ENCODE results near the gene KIR3DL3.
"Not testable (repeated sequence)": the region's sequence is repeated elsewhere in the genome, so short reads cannot be mapped to it uniquely, and the experiment has no call there.

KIR3DL3 gene

GRCh38 chr19:54709212-54709948 is 14.9 kb upstream of the KIR3DL3 start:
- H3K4me3 ChIP-seq (ENCODE audit: low read depth, low read length) = no peak overlapping the region
- no peak for TF ChIP-seq CTCF (IDR thresholded peaks at IDR 0.05; ENCODE audit: insufficient read depth, low read depth, low read length, missing control alignments)
- no peak for DNase-seq (ENCODE audit: low read depth)

- not testable (repeated sequence) for DNase-seq (ENCODE audit: low read depth); H3K4me3 ChIP-seq (ENCODE audit: low read depth, low read length)
Measured at GRCh38 chr19:54709956-54710355, 14.3 kb upstream of the KIR3DL3 start.

- no peak for TF ChIP-seq CTCF (IDR thresholded peaks at IDR 0.05; ENCODE audit: insufficient read depth, low read depth, low read length, missing control alignments)
- DNase-seq (ENCODE audit: low read depth) = no peak
- H3K4me3 ChIP-seq (ENCODE audit: low read depth, low read length) = no peak overlapping the region
Measured at GRCh38 chr19:54724644-54725043, 402 bp downstream of the KIR3DL3 start.

- TF ChIP-seq CTCF (IDR thresholded peaks at IDR 0.05; ENCODE audit: insufficient read depth, low read depth, low read length, missing control alignments) = no peak
- DNase-seq (ENCODE audit: low read depth) = no peak
- H3K4me3 ChIP-seq (ENCODE audit: low read depth, low read length) = no peak overlapping the region
Measured at GRCh38 chr19:54725321-54725720, 1.1 kb downstream of the KIR3DL3 start.

GRCh38 chr19:54727562-54727961 is 3.3 kb downstream of the KIR3DL3 start:
- TF ChIP-seq CTCF (IDR thresholded peaks at IDR 0.05; ENCODE audit: insufficient read depth, low read depth, low read length, missing control alignments) = no peak
- DNase-seq (ENCODE audit: low read depth) = no peak
- no peak overlapping the region for H3K4me3 ChIP-seq (ENCODE audit: low read depth, low read length)

GRCh38 chr19:54728167-54728566 is 3.9 kb downstream of the KIR3DL3 start:
- H3K4me3 ChIP-seq (ENCODE audit: low read depth, low read length) = no peak overlapping the region

More at GRCh38 chr19:54728167-54728566, 3.9 kb downstream of the KIR3DL3 start:
- no peak for DNase-seq (ENCODE audit: low read depth)
- TF ChIP-seq CTCF (IDR thresholded peaks at IDR 0.05; ENCODE audit: insufficient read depth, low read depth, low read length, missing control alignments) = no peak
